GM21360 (cell line): ENCODE data around the gene RABL6.
"Not testable (repeated sequence)": the region's sequence is repeated elsewhere in the genome, so short reads cannot be mapped to it uniquely, and the experiment has no call there.

Source experiments
- ATAC-seq: cut with Tn5 transposase; IDR thresholded peaks from one replicate; pipeline ENCODE4 v1.9.1; 2021; ENCODE audit warnings: mild to moderate bottlenecking, moderate library complexity; ENCODE audit not compliant: unreplicated experiment

Gene RABL6

GRCh38 chr9:136856079-136856476 is 48.3 kb downstream of the RABL6 start:
- ATAC-seq, result no peak

- no peak for ATAC-seq
These were observed 48.9 kb downstream of the RABL6 start for GRCh38 chr9:136856541-136857141.

GRCh38 chr9:136857166-136857565 is 49.4 kb downstream of the RABL6 start:
- ATAC-seq, result no peak

DNA sequence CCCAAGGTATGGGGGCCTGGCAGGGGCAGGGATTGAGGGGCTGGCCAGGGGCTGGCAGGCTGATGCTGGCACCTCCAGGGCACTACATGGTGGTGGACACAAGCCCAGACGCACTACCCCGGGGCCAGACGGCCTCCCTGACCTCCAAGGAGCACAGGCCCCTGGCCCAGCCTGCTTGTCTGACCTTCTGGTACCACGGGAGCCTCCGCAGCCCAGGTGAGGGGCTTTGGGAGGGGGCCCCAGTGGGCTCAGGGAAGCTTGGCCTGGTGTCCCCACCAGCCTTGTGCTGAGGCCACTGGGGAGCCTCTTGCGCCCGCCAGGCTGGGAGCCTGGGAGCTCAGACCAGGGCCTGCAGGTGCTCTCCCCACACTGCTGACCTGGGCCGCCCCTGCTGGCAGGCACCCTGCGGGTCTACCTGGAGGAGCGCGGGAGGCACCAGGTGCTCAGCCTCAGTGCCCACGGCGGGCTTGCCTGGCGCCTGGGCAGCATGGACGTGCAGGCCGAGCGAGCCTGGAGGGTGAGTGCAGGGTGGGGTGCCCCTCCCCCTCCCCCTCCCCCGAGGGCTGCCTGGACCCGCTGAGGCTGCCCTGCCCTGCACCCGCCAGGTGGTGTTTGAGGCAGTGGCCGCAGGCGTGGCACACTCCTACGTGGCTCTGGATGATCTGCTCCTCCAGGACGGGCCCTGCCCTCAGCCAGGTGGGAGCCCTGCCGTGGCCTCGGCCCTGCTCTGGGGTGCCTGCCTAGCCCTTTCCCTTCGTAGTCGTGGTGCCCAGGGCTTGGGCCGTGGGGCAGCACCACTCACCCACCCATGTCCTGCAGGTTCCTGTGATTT is 50.0 kb downstream of the RABL6 start:
- no peak for ATAC-seq

DNA sequence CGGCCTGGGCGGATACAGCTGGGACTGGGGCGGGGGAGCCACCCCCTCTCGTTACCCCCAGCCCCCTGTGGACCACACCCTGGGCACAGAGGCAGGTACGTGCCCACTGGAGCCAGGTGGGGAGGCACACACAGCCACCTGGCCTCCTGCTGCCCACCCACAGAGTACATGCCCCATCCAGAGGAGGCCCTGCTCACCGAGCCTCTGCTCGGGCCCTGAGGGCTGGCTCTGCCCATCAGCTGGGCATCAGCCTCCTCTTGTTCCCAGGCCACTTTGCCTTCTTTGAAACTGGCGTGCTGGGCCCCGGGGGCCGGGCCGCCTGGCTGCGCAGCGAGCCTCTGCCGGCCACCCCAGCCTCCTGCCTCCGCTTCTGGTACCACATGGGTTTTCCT is 50.7 kb downstream of the RABL6 start:
- ATAC-seq, result no peak

GRCh38 chr9:136858844-136859757 is 51.4 kb downstream of the RABL6 start:
- ATAC-seq, result no peak

GRCh38 chr9:136860529-136860928 is 52.8 kb downstream of the RABL6 start:
- ATAC-seq, result no peak

GRCh38 chr9:136860933-136861873 is 53.5 kb downstream of the RABL6 start:
- ATAC-seq, result no peak

GRCh38 chr9:136861874-136862457 is 54.2 kb downstream of the RABL6 start:
- no peak for ATAC-seq

- no peak for ATAC-seq
These were observed 55.3 kb downstream of the RABL6 start for GRCh38 chr9:136862849-136863622.

DNA sequence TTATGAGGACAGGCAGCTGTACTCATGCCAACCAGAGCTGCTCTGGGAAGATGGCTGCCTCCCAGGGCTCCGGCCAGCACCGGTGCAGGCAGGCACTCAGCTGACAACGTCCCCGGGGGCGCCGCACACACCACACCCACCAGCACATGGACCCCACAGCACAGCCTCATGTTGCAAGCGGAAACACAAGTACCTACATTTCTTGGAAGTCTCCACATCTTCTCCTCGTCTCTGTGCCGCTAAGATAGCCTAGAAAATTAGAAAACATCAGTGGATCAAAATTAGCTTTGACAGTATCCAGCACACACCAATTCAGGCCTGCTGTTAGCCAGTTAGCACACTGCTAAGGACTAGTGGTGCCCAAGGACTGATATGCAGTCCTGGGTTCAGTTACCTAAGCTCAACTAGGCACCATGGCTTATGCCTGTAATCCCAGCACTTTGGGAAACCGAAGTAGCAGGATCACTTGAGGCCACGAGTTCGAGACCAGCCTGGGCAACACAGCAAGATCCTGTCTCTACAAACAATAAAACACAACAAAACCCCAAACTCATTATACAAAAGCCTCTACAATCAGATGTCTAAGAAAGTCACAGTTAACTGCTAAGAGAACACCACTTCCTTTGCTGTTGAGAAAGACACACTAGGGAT is 56.0 kb downstream of the RABL6 start:
- ATAC-seq, result no peak

- ATAC-seq, result no peak
These were observed 57.5 kb downstream of the RABL6 start for GRCh38 chr9:136865041-136865767.

DNA sequence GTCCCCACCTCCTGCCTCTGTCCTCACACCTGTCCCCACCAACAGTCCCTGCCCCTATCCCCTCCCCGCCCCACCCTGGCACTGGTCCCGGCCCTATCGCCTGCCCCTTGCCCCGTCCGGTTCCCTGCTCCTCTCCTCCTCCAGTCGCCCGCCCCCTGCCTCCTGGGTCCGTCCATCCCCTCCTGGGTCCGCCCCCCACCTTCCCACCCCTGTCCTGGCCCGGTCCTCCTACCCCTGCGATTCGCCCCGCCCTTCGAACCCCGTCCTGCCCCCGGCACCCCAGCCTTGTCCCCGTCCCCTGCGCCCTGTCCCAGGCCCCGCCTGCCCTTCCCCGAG is 58.0 kb downstream of the RABL6 start:
- no peak for ATAC-seq

GRCh38 chr9:136866898-136867421 is 59.2 kb downstream of the RABL6 start:
- not testable (repeated sequence) for ATAC-seq

GRCh38 chr9:136867480-136867879 is 59.7 kb downstream of the RABL6 start:
- ATAC-seq, result no peak

DNA sequence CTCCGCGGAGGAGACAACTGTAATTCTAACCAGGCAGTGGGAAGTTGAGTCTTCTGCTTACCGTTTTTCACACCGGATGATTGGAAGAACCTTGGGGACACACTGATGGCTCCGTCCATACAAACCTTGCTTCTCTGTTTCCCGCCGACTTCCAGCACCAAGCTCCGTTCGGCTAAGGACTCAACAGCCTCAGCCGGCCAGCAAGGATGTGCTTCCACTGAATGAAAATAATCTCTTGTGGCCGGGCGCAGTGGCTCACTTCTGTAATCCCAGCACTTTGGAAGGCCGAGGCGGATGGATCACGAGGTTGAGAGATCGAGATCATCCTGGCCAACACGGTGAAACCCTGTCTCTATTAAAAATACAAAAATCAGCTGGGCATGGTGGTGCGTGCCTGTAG is 60.2 kb downstream of the RABL6 start:
- ATAC-seq, result no peak

- ATAC-seq, result no peak
These were observed 60.9 kb downstream of the RABL6 start for GRCh38 chr9:136868644-136869043.

DNA sequence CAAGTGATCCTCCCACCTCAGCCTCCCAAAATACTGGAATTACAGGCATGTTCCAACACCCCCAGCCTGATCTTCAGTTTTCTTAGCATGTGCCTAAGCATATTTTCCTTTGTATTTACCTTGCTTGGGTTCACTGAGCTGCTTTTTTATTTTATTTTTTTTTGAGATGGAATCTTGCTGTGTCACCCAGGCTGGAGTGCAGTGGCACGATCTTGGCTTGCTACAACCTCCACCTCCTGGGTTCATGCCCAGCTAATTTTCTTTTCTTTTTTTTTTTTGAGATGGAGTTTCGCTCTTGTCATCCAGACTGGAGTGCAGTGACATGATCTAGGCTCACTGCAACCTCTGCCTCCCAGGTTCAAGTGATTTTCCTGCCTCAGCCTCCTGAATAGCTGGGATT is 61.9 kb downstream of the RABL6 start:
- ATAC-seq, result not testable (repeated sequence)
